OCI-LY7 (cell line): ENCODE results near the gene FGGY. TPM values are rescaled to one million over a fixed set of nuclear protein-coding genes. Genes with fewer than 3 reads are reported as not detected.
"Not testable (repeated sequence)": the region's sequence is repeated elsewhere in the genome, so short reads cannot be mapped to it uniquely, and the experiment has no call there.

Experiments
- BruUV-seq: library from RNA; stranded (reverse); fragments of 400-500 nt; replicated peaks from 2 replicates; lab custom pipeline; 2021; lab: Mats Ljungman, UMichigan
- CTCF ChIA-PET: fragments of 300-600 bp; sonication (Branson Sonifier 250); formaldehyde crosslinking; loops from one replicate; lab custom pipeline; 2022; ENCODE audit warnings: antibody characterized with exemption; ENCODE audit not compliant: unreplicated experiment; lab: Charles Lee
- POLR2A ChIA-PET: fragments of 300-600 bp; sonication (Branson Sonifier 250); formaldehyde crosslinking; loops from one replicate; lab custom pipeline; 2022; ENCODE audit warnings: antibody characterized with exemption; lab: Charles Lee
- DNase-seq: peaks from one replicate; pipeline ENCODE4 v3.0.0-alpha.2; 2015; ENCODE audit warnings: low spot score
- H2AFZ ChIP-seq: fragments of 200-600 bp; sonication (generic), shearing (Covaris generic); 2 replicates; pipeline ENCODE4 v1.6.1; 2014; ENCODE audit warnings: mild to moderate bottlenecking, antibody characterized with exemption, low read length, moderate library complexity
- H3K27ac ChIP-seq: fragments of 200-600 bp; sonication (generic); 2 replicates; pipeline ENCODE4 v1.5.1; 2014; ENCODE audit warnings: mixed run types, low read depth, mild to moderate bottlenecking, moderate library complexity, low read length, inconsistent platforms; ENCODE audit not compliant: poor library complexity, severe bottlenecking
- H3K36me3 ChIP-seq: fragments of 200-600 bp; sonication (generic); 2 replicates; pipeline ENCODE4 v1.6.1; 2014; ENCODE audit warnings: mild to moderate bottlenecking, antibody characterized with exemption, low read length, moderate library complexity, mixed read lengths; ENCODE audit not compliant: insufficient read depth
- H3K4me1 ChIP-seq: fragments of 200-600 bp; sonication (generic); 2 replicates; pipeline ENCODE4 v1.5.1; 2014; ENCODE audit warnings: mild to moderate bottlenecking, low read length; ENCODE audit not compliant: insufficient read depth, poor library complexity, severe bottlenecking
- H3K4me2 ChIP-seq: fragments of 200-600 bp; sonication (generic); 2 replicates; pipeline ENCODE4 v1.6.1; 2014; ENCODE audit warnings: mild to moderate bottlenecking, low read length
- H3K4me3 ChIP-seq: fragments of 200-600 bp; sonication (generic); 2 replicates; pipeline ENCODE4 v1.5.1; 2014; ENCODE audit warnings: mild to moderate bottlenecking, low read depth, low read length; ENCODE audit not compliant: poor library complexity, severe bottlenecking
- H3K79me2 ChIP-seq: fragments of 200-600 bp; sonication (generic); 2 replicates; pipeline ENCODE4 v1.6.1; 2016; ENCODE audit warnings: low read depth, mild to moderate bottlenecking, low read length, moderate library complexity, mixed read lengths; ENCODE audit not compliant: insufficient read depth
- H3K9me2 ChIP-seq: fragments of 200-600 bp; sonication (generic); 2 replicates; pipeline ENCODE4 v1.6.1; 2016; ENCODE audit warnings: mild to moderate bottlenecking, low read length, mixed read lengths; ENCODE audit not compliant: insufficient read depth
- H3K9me3 ChIP-seq: fragments of 200-600 bp; sonication (generic); 2 replicates; pipeline ENCODE4 v1.6.1; 2014; ENCODE audit warnings: mild to moderate bottlenecking, mixed run types, low read length, mixed read lengths
- H4K20me1 ChIP-seq: fragments of 200-600 bp; sonication (generic); 2 replicates; pipeline ENCODE4 v1.6.1; 2014; ENCODE audit warnings: mild to moderate bottlenecking, antibody characterized with exemption, low read length, moderate library complexity, mixed read lengths; ENCODE audit not compliant: insufficient read depth
- CTCF ChIP-seq: fragments of 200-600 bp; sonication (generic); conservative IDR thresholded peaks from 2 replicates; pipeline ENCODE4 v1.5.1; 2014; ENCODE audit warnings: mild to moderate bottlenecking, antibody characterized with exemption, low read length, moderate library complexity, mixed read lengths
- EZH2phosphoT487 ChIP-seq: fragments of 200-600 bp; sonication (generic); IDR thresholded peaks from 2 replicates; pipeline ENCODE4 v1.6.1; 2018; ENCODE audit warnings: low read depth, borderline replicate concordance, mild to moderate bottlenecking, mixed run types, antibody characterized with exemption, low read length, moderate library complexity, mixed read lengths
- intact Hi-C: fragments of 100-400 bp; cut with micrococcal nuclease; formaldehyde crosslinking; loops from one replicate; pipeline ENCODE4 v1.10.0; 2022; ENCODE audit not compliant: unreplicated experiment
- total RNA-seq, 2 experiments: library from RNA; depleted of rRNA in 1 of 2; stranded (reverse); fragments of >200 nt in 1 of 2; shearing (Covaris generic) in 1 of 2; gene quantifications; 2 replicates each; pipeline ENCODE4 v1.2.3, GENCODE V29; 2014 to 2022

The FGGY gene
- total RNA-seq, 2 experiments from 2014 or later = 0.63 to 4.5 TPM

- Histone ChIP-seq H3K79me2 (no peaks in the 10 kb centered on the region), H2AFZ (no peak overlapping the region), H3K9me3 (no peaks in the 10 kb centered on the region), H3K4me1 (no peaks in the 10 kb centered on the region), H3K4me2 (no peak overlapping the region), H3K4me3 (no peak overlapping the region), H4K20me1 (no peaks in the 10 kb centered on the region), H3K27ac (no peak overlapping the region), H3K9me2 (no peaks in the 10 kb centered on the region), H3K36me3 (no peaks in the 10 kb centered on the region)
- intact Hi-C loops = no loop called here
- POLR2A ChIA-PET = interaction anchor here (0.7 kb wide), 1 partner anchor 148 kb away, joined by 3 read pairs; no protein-coding TSS in a partner anchor
- no TSS peak for BruUV-seq
- CTCF ChIA-PET = no interaction called here
- TF ChIP-seq EZH2phosphoT487 (no peak), CTCF (no peak)
- DNase-seq = no peak
Measured at GRCh38 chr1:59609245-59609644, 312.4 kb downstream of the FGGY start.

- not testable (repeated sequence) for BruUV-seq, DNase-seq
Measured at GRCh38 chr1:59610499-59610898, 313.6 kb downstream of the FGGY start.

GRCh38 chr1:59617434-59617833 lies 320.5 kb downstream of the FGGY start:
- Histone ChIP-seq H3K4me1 (no peaks in the 10 kb centered on the region), H3K4me3 (no peak overlapping the region), H3K27ac (no peak overlapping the region), H4K20me1 (no peaks in the 10 kb centered on the region), H2AFZ (no peak overlapping the region), H3K4me2 (no peak overlapping the region), H3K79me2 (no peaks in the 10 kb centered on the region), H3K36me3 (no peaks in the 10 kb centered on the region), H3K9me3 (no peaks in the 10 kb centered on the region), H3K9me2 (no peaks in the 10 kb centered on the region)
- TF ChIP-seq CTCF (no peak), EZH2phosphoT487 (no peak)
- POLR2A ChIA-PET = no interaction called here
- CTCF ChIA-PET = no interaction called here
- BruUV-seq = no TSS peak
- intact Hi-C loops = no loop called here
- no peak for DNase-seq

More at GRCh38 chr1:59610499-59610898, 313.6 kb downstream of the FGGY start:
- H2AFZ ChIP-seq, H3K4me3 ChIP-seq, H3K27ac ChIP-seq, intact Hi-C loops, H3K36me3 ChIP-seq, H3K4me1 ChIP-seq, POLR2A ChIA-PET, H4K20me1 ChIP-seq, H3K4me2 ChIP-seq, H3K9me3 ChIP-seq, H3K9me2 ChIP-seq, CTCF ChIA-PET, H3K79me2 ChIP-seq: not testable (repeated sequence)
